K562 (cell line): Measurements from ENCODE around the gene SLC34A1. TPM values are rescaled to one million over a fixed set of nuclear protein-coding genes. Genes with fewer than 3 reads are reported as not detected.
A peak's percentile ranks its signal among the peaks of the same experiment; 100 is the strongest.

Experiments
- ATF3 ChIP-seq, 2 experiments: fragments of 450-650 bp in 1 of 2; sonication (generic) in 1 of 2; formaldehyde crosslinking in 1 of 2; IDR thresholded peaks in 1 of 2; conservative IDR thresholded peaks in 1 of 2; 2 replicates each; pipeline versions ENCODE4 v1.6.1 to v1.8.1; 2016 to 2023; ENCODE audit warnings: mild to moderate bottlenecking in 2 of 2, moderate library complexity in 2 of 2, inconsistent platforms in 1 of 2, missing genetic modification reagents in 1 of 2
- CREB1 ChIP-seq, 2 experiments: sonication (generic) in 1 of 2; formaldehyde crosslinking in 1 of 2; IDR thresholded peaks; 2 replicates each; pipeline versions ENCODE4 v1.6.1 to v1.8.0; 2012 to 2022; ENCODE audit warnings: inconsistent platforms in 1 of 2, mild to moderate bottlenecking in 1 of 2, missing genetic modification reagents in 1 of 2, moderate library complexity in 1 of 2
- EGR1 ChIP-seq: fragments of 450-650 bp; conservative IDR thresholded peaks from 2 replicates; pipeline ENCODE4 v1.6.1; 2017; ENCODE audit warnings: mild to moderate bottlenecking
- ELK1 ChIP-seq: sonication (generic); formaldehyde crosslinking; IDR thresholded peaks from 2 replicates; pipeline ENCODE4 v1.8.1; 2022; ENCODE audit warnings: missing genetic modification reagents
- FOXP1 ChIP-seq: sonication (generic); formaldehyde crosslinking; IDR thresholded peaks from 2 replicates; pipeline ENCODE4 v1.8.0; 2022; ENCODE audit warnings: mild to moderate bottlenecking, missing genetic modification reagents
- L3MBTL2 ChIP-seq: fragments of 450-650 bp; IDR thresholded peaks from 2 replicates; pipeline ENCODE4 v1.6.1; 2016; ENCODE audit warnings: mild to moderate bottlenecking, moderate library complexity
- MAX ChIP-seq: sonication (generic); formaldehyde crosslinking; IDR thresholded peaks from 2 replicates; pipeline ENCODE4 v1.9.0; 2022; ENCODE audit warnings: mild to moderate bottlenecking, missing genetic modification reagents
- MGA ChIP-seq: fragments of 450-650 bp; IDR thresholded peaks from 2 replicates; pipeline ENCODE4 v1.6.1; 2016; ENCODE audit warnings: mild to moderate bottlenecking, moderate library complexity
- MXI1 ChIP-seq: IDR thresholded peaks from 2 replicates; pipeline ENCODE4 v1.6.1; 2011; ENCODE audit warnings: low read depth, mild to moderate bottlenecking, improper control_type of control experiment, low read length
- NRF1 ChIP-seq, 2 experiments: fragments of 450-650 bp; IDR thresholded peaks in 1 of 2; conservative IDR thresholded peaks in 1 of 2; 2 replicates each; pipeline ENCODE4 v1.6.1; 2014; ENCODE audit warnings: mild to moderate bottlenecking in 2 of 2
- RBM15 ChIP-seq: fragments of 200-400 bp; formaldehyde crosslinking; IDR thresholded peaks from 2 replicates; pipeline ENCODE4 v1.6.1; 2018; ENCODE audit warnings: mild to moderate bottlenecking, low read length, moderate library complexity; ENCODE audit not compliant: insufficient read depth
- ZNF263 ChIP-seq: sonication (generic); formaldehyde crosslinking; IDR thresholded peaks from 2 replicates; pipeline ENCODE4 v1.8.0; 2022; ENCODE audit warnings: mild to moderate bottlenecking, missing genetic modification reagents, borderline replicate concordance
- ZNF444 ChIP-seq: fragments of 250-450 bp; sonication (Bioruptor Pico); IDR thresholded peaks from 2 replicates; pipeline ENCODE4 v1.4.0; 2020; ENCODE audit warnings: mild to moderate bottlenecking, moderate library complexity
- polyA plus RNA-seq, 8 experiments: library from polyadenylated mRNA; depleted of rRNA in 4 of 8; stranded (reverse) in 5 of 8; unstranded in 3 of 8; fragments of >200 nt; fragmentation: Nextera tagmentation in 2 of 8; fragmentation: Illumina TruSeq in 1 of 8; extraction: Ambion mirVana in 2 of 8; extraction: Trizol in 1 of 8; gene quantifications; 2 replicates each; pipeline versions ENCODE4 v1.2.1 to v1.2.3, GENCODE V29; 2011 to 2014; ENCODE audit warnings: inconsistent platforms in 1 of 8, missing spikeins in 1 of 8
- total RNA-seq, 7 experiments: library from RNA; depleted of rRNA in 6 of 7; stranded (reverse); fragments of >200 nt in 6 of 7; fragmentation: Illumina TruSeq in 2 of 7; extraction: Trizol in 2 of 7; gene quantifications; 2 replicates each; pipeline versions ENCODE4 v1.2.1 to v1.2.3, GENCODE V29; 2011 to 2021; ENCODE audit warnings: low replicate concordance in 1 of 7

SLC34A1 gene
- total and polyA plus RNA-seq, 9 of the 15 experiments (the other 6 are each of a cell fraction or from before 2014, with no cell fraction given), result not detected

- no peak for TF ChIP-seq ELK1
- peak; percentile 63; the same call in 1 of the 2 replicates for TF ChIP-seq FOXP1 (CRISPR knock-in tag)
- 0 out of 2 replicates have a peak, but pooled peaks have one; percentile 7 for TF ChIP-seq EGR1
- peak; percentile 92 for TF ChIP-seq MGA
- TF ChIP-seq MXI1, result peak; percentile 57; the same call in 1 of the 2 replicates
- no peak for TF ChIP-seq ZNF444 (CRISPR knock-in tag)
- peak; percentile 97 for TF ChIP-seq L3MBTL2
- peak; percentile 93 for TF ChIP-seq MAX (CRISPR knock-in tag)
- peak; percentile 45; the same call in 1 of the 2 replicates for TF ChIP-seq ZNF263 (CRISPR knock-in tag)
- TF ChIP-seq CREB1 (IDR thresholded peaks at IDR 0.05), result peak; percentile 57; the same call in 1 of the 2 replicates
- TF ChIP-seq CREB1 (CRISPR knock-in tag; IDR thresholded peaks at IDR 0.05), result peak; percentile 28; the same call in 1 of the 2 replicates
- TF ChIP-seq NRF1 (conservative IDR thresholded peaks at IDR 0.05 in 1 of 2, IDR thresholded peaks at IDR 0.05 in 1 of 2), result peak in 1 of 2 experiments; percentile 39; a peak in 1 of 4 replicates
- no peak for TF ChIP-seq ATF3 (IDR thresholded peaks at IDR 0.05)
- TF ChIP-seq ATF3 (CRISPR knock-in tag; conservative IDR thresholded peaks at IDR 0.05), result no peak
- TF ChIP-seq RBM15, result no peak
These were observed 13.6 kb upstream of the SLC34A1 start (continued) for GRCh38 chr5:177370488-177371119.
